GM10266 (cell line): ENCODE results near the gene GPRC6A.

ENCODE experiments used
- DNase-seq: peaks from one replicate; pipeline ENCODE4 v3.0.0; 2012; ENCODE audit errors: extremely low spot score
- CTCF ChIP-seq: IDR thresholded peaks from 2 replicates; pipeline ENCODE4 v1.5.1; 2012; ENCODE audit warnings: mild to moderate bottlenecking, low read depth; ENCODE audit not compliant: control insufficient read depth, insufficient read depth; ENCODE audit errors: missing control alignments

The GPRC6A gene

GRCh38 chr6:116812051-116812650 lies 16.7 kb downstream of the GPRC6A start:
- no peak for DNase-seq
- TF ChIP-seq CTCF, result no peak

GRCh38 chr6:116801971-116802370 lies 26.9 kb downstream of the GPRC6A start:
- no peak for DNase-seq
- no peak for TF ChIP-seq CTCF

- TF ChIP-seq CTCF, result no peak
Observed at GRCh38 chr6:116799945-116800344, 28.9 kb downstream of the GPRC6A start.

GRCh38 chr6:116797585-116797984 lies 31.3 kb downstream of the GPRC6A start:
- no peak for TF ChIP-seq CTCF
- no peak for DNase-seq

More at GRCh38 chr6:116799945-116800344, 28.9 kb downstream of the GPRC6A start:
- DNase-seq, result no peak

- no peak for DNase-seq
- no peak for TF ChIP-seq CTCF
Observed at GRCh38 chr6:116793224-116793623, 35.7 kb downstream of the GPRC6A start.

- no peak for TF ChIP-seq CTCF
- no peak for DNase-seq
Observed at GRCh38 chr6:116783852-116784251, 45.0 kb downstream of the GPRC6A start.

GRCh38 chr6:116779573-116780164 lies 49.2 kb downstream of the GPRC6A start:
- peak; percentile 25 for TF ChIP-seq CTCF
- no peak for DNase-seq
